Measurements from ENCODE around the gene NARS2.

DNA sequence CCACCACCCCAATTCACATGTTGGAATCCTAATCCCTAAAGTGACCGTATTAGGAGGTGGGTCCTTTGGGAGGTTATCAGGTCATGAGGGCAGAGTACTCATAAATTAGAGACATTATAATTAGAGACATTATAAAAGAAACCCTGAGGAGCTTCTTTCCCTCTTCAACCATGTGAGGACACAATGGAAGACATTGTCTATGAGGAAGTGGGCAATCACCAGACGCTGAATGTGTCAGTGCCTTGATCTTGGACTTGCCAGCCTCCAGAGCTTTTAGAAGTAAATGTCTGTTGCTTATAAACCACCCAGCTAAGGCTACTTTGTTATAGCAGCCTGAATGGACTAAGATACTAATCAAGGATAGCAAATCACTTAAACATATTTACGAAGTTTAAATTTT is 171.8 kb downstream of the NARS2 start:
- no peak for TF ChIP-seq ZNF274 (IDR thresholded peaks at IDR 0.05; ENCODE audit: low read depth, low read length)
- TF ChIP-seq YY1 (IDR thresholded peaks at IDR 0.05; ENCODE audit: insufficient read depth, insufficient read length), result no peak
- TF ChIP-seq SUZ12 (IDR thresholded peaks at IDR 0.05; ENCODE audit: extremely low read depth, insufficient read depth, insufficient read length), result no peak

Measured in NT2/D1 (cell line).